ENCODE data around the gene HEPH. TPM values are rescaled to one million over a fixed set of nuclear protein-coding genes. Genes with fewer than 3 reads are reported as not detected.

HEPH gene
- total RNA-seq, 1 donor from 2014 or later = 58.8 TPM

- H3K36me3 Mint-ChIP-seq (ENCODE audit: low read depth, unreplicated experiment) = no peaks in the 10 kb centered on the region
- Histone ChIP-seq H2AFZ (ENCODE audit: low read depth, low read length) (no peak overlapping the region), H3K27ac (ENCODE audit: low read depth, low read length) (no peak overlapping the region), H3K9ac (ENCODE audit: low read length) (no peak overlapping the region), H3K4me1 (ENCODE audit: insufficient read depth, low read length) (no peaks in the 10 kb centered on the region), H3K79me2 (ENCODE audit: insufficient read depth, low read length) (no peaks in the 10 kb centered on the region), H4K20me1 (ENCODE audit: insufficient read depth, low read length) (no peaks in the 10 kb centered on the region), H3K27me3 (ENCODE audit: insufficient read depth, low read length) (no peaks in the 10 kb centered on the region), H3K4me2 (ENCODE audit: low read length) (no peak overlapping the region), H3K9me3 (ENCODE audit: insufficient read depth, low read depth, low read length) (no peaks in the 10 kb centered on the region), H3K4me3 (ENCODE audit: insufficient read depth, low read depth, low read length) (no peak overlapping the region), H3K36me3 (ENCODE audit: insufficient read depth, low read length) (no peaks in the 10 kb centered on the region)
- DNase-seq (ENCODE audit: low read depth) = no peak
- no peak overlapping the region for H3K27ac Mint-ChIP-seq (ENCODE audit: unreplicated experiment)
- H3K4me3 Mint-ChIP-seq (ENCODE audit: unreplicated experiment) = no peak overlapping the region
- no peaks in the 10 kb centered on the region for H3K4me1 Mint-ChIP-seq (ENCODE audit: low read depth, unreplicated experiment)
- TF ChIP-seq EZH2 (IDR thresholded peaks at IDR 0.05; ENCODE audit: insufficient read depth, low read length) (no peak), CTCF (IDR thresholded peaks at IDR 0.05; ENCODE audit: insufficient read depth, low read depth, low read length) (no peak)
- FAIRE-seq = no peak
- H3K27me3 Mint-ChIP-seq (ENCODE audit: low read depth, unreplicated experiment) = no peaks in the 10 kb centered on the region
- no peaks in the 10 kb centered on the region for H3K9me3 Mint-ChIP-seq (ENCODE audit: unreplicated experiment)
Observed at GRCh38 chrX:66142351-66142750, 21.7 kb upstream of the HEPH start.

DNA sequence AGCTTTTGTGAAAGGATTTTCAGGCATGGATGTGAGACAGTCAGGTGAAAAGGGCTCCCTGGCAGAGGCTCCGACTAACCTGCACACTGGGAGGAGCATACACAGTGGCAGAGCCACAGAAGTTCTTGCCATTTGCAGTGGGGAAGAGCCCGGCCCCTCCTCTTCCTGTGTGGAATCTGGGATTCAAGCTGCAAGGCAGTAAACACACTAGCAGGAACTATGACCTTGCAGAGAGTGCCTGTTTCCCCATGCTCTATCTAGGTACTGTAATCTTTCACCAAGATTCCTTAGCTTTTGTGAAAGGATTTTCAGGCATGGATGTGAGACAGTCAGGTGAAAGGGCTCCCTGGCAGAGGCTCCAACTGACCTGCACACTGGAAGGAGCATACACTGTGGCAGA is 19.8 kb upstream of the HEPH start:
- DNase-seq (ENCODE audit: low read depth) (no peak), FAIRE-seq (no peak)
- no peak overlapping the region for H3K27ac ChIP-seq (ENCODE audit: low read depth, low read length)
- H3K79me2 ChIP-seq (ENCODE audit: insufficient read depth, low read length) = no peaks in the 10 kb centered on the region
- no peaks in the 10 kb centered on the region for H3K4me1 Mint-ChIP-seq (ENCODE audit: low read depth, unreplicated experiment)
- H3K27me3 ChIP-seq (ENCODE audit: insufficient read depth, low read length) = no peaks in the 10 kb centered on the region
- H3K4me3 ChIP-seq (ENCODE audit: insufficient read depth, low read depth, low read length) = no peak overlapping the region
- no peaks in the 10 kb centered on the region for H3K9me3 ChIP-seq (ENCODE audit: insufficient read depth, low read depth, low read length)
- TF ChIP-seq EZH2 (IDR thresholded peaks at IDR 0.05; ENCODE audit: insufficient read depth, low read length) (no peak), CTCF (IDR thresholded peaks at IDR 0.05; ENCODE audit: insufficient read depth, low read depth, low read length) (no peak)
- no peaks in the 10 kb centered on the region for H3K27me3 Mint-ChIP-seq (ENCODE audit: low read depth, unreplicated experiment)
- no peak overlapping the region for H3K27ac Mint-ChIP-seq (ENCODE audit: unreplicated experiment)
- no peak overlapping the region for H3K4me2 ChIP-seq (ENCODE audit: low read length)
- no peak overlapping the region for H3K4me3 Mint-ChIP-seq (ENCODE audit: unreplicated experiment)
- H3K36me3 ChIP-seq (ENCODE audit: insufficient read depth, low read length) = no peaks in the 10 kb centered on the region
- H2AFZ ChIP-seq (ENCODE audit: low read depth, low read length) = no peak overlapping the region
- no peaks in the 10 kb centered on the region for H4K20me1 ChIP-seq (ENCODE audit: insufficient read depth, low read length)
- no peaks in the 10 kb centered on the region for H3K4me1 ChIP-seq (ENCODE audit: insufficient read depth, low read length)
- no peak overlapping the region for H3K9ac ChIP-seq (ENCODE audit: low read length)
- no peaks in the 10 kb centered on the region for H3K9me3 Mint-ChIP-seq (ENCODE audit: unreplicated experiment)
- no peaks in the 10 kb centered on the region for H3K36me3 Mint-ChIP-seq (ENCODE audit: low read depth, unreplicated experiment)

DNA sequence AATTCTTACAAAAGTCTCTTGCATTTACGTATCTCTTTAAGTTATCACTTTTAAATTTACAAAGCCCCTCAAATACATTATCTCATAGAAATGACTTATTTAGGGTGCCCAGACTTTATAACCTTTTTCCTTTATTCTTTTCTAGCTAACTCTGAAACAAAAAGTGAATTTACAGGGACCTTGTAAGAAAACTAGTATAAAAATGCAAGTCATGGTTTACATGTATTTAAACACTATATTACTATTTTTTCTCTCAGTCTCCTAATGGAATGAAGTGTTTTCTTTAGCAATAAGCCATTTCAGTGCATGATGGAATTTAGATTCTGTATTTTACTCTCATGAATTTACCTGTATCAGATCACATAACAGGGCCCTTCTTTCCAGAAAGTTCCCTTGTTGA is 14.5 kb upstream of the HEPH start:
- Histone ChIP-seq H4K20me1 (ENCODE audit: insufficient read depth, low read length) (no peaks in the 10 kb centered on the region), H3K9me3 (ENCODE audit: insufficient read depth, low read depth, low read length) (no peaks in the 10 kb centered on the region), H3K27me3 (ENCODE audit: insufficient read depth, low read length) (no peaks in the 10 kb centered on the region), H3K36me3 (ENCODE audit: insufficient read depth, low read length) (no peaks in the 10 kb centered on the region), H3K4me2 (ENCODE audit: low read length) (no peak overlapping the region), H3K4me1 (ENCODE audit: insufficient read depth, low read length) (no peaks in the 10 kb centered on the region), H2AFZ (ENCODE audit: low read depth, low read length) (no peak overlapping the region), H3K27ac (ENCODE audit: low read depth, low read length) (no peak overlapping the region), H3K4me3 (ENCODE audit: insufficient read depth, low read depth, low read length) (no peak overlapping the region), H3K9ac (ENCODE audit: low read length) (no peak overlapping the region), H3K79me2 (ENCODE audit: insufficient read depth, low read length) (no peaks in the 10 kb centered on the region)
- H3K36me3 Mint-ChIP-seq (ENCODE audit: low read depth, unreplicated experiment) = no peaks in the 10 kb centered on the region
- peaks cover 7% of the 10 kb centered on the region for H3K4me1 Mint-ChIP-seq (ENCODE audit: low read depth, unreplicated experiment)
- TF ChIP-seq CTCF (IDR thresholded peaks at IDR 0.05; ENCODE audit: insufficient read depth, low read depth, low read length) = no peak
- no peak for TF ChIP-seq EZH2 (IDR thresholded peaks at IDR 0.05; ENCODE audit: insufficient read depth, low read length)
- FAIRE-seq (peak; percentile 81), DNase-seq (ENCODE audit: low read depth) (no peak)
- no peak overlapping the region for H3K27ac Mint-ChIP-seq (ENCODE audit: unreplicated experiment)
- H3K27me3 Mint-ChIP-seq (ENCODE audit: low read depth, unreplicated experiment) = no peaks in the 10 kb centered on the region
- H3K9me3 Mint-ChIP-seq (ENCODE audit: unreplicated experiment) = no peaks in the 10 kb centered on the region
- no peak overlapping the region for H3K4me3 Mint-ChIP-seq (ENCODE audit: unreplicated experiment)

Measured in astrocyte (in vitro differentiated cells and primary cell).